ENCODE measurements around the gene SLC35A3. TPM values are rescaled to one million over a fixed set of nuclear protein-coding genes. Genes with fewer than 3 reads are reported as not detected.

The SLC35A3 gene
- total RNA-seq, 1 experiment from 2014 or later, result 22.9 TPM

DNA sequence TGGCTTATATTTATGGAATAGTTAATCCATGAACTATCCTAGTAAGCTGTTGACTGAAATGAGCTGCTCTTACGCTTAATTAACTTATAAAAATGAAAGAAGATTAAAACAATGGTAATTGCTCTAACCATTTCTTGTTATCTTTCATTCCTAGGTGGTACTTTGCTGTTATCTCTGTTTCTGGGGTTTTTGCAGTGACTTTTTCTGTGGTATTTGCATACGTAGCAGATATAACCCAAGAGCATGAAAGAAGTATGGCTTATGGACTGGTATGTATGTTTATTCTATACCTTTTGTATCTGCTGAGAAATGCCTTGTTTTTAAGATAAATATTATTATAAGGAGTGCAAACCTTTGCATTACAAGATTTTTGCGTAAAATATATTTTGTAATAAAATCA lies 91.9 kb downstream of the SLC35A3 start:
- Histone ChIP-seq H3K27ac (no peak overlapping the region), H2AFZ (no peak overlapping the region), H3K4me1 (replicated peaks; ENCODE audit: insufficient read depth) (no peaks in the 10 kb centered on the region), H4K20me1 (ENCODE audit: insufficient read depth) (0 out of 2 replicates have a peak, but pooled peaks cover 7% of the 10 kb centered on the region), H3K36me3 (ENCODE audit: low read depth) (peaks cover 33% of the 10 kb centered on the region; the same call in 1 of the 2 replicates), H3K79me2 (ENCODE audit: low read depth) (peaks cover 14% of the 10 kb centered on the region; the same call in 1 of the 2 replicates), H3K9me3 (ENCODE audit: insufficient read depth, low read depth) (no peaks in the 10 kb centered on the region), H3K27me3 (ENCODE audit: insufficient read depth, low read depth) (no peaks in the 10 kb centered on the region), H3K4me3 (no peak overlapping the region), H3K4me2 (no peak overlapping the region), H3F3A (ENCODE audit: insufficient read depth, low read depth) (0 out of 2 replicates have a peak, but pooled peaks cover 4% of the 10 kb centered on the region), H3K9me2 (ENCODE audit: insufficient read depth) (no peaks in the 10 kb centered on the region)
- POLR2A ChIA-PET (ENCODE audit: unreplicated experiment), result interaction anchor here (0.6 kb wide), 1 partner anchor 10 kb away, joined by 5 read pairs; no protein-coding TSS in a partner anchor
- BruUV-seq (replicated peaks), result no TSS peak
- intact Hi-C loops (cut with micrococcal nuclease; ENCODE audit: unreplicated experiment), result no loop called here
- CTCF ChIA-PET, result no interaction called here
- TF ChIP-seq, protein P1, sequence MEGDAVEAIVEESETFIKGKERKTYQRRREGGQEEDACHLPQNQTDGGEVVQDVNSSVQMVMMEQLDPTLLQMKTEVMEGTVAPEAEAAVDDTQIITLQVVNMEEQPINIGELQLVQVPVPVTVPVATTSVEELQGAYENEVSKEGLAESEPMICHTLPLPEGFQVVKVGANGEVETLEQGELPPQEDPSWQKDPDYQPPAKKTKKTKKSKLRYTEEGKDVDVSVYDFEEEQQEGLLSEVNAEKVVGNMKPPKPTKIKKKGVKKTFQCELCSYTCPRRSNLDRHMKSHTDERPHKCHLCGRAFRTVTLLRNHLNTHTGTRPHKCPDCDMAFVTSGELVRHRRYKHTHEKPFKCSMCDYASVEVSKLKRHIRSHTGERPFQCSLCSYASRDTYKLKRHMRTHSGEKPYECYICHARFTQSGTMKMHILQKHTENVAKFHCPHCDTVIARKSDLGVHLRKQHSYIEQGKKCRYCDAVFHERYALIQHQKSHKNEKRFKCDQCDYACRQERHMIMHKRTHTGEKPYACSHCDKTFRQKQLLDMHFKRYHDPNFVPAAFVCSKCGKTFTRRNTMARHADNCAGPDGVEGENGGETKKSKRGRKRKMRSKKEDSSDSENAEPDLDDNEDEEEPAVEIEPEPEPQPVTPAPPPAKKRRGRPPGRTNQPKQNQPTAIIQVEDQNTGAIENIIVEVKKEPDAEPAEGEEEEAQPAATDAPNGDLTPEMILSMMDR (conservative IDR thresholded peaks at IDR 0.05), result no peak
- no peak for TF ChIP-seq EZH2 (IDR thresholded peaks at IDR 0.05; ENCODE audit: low read depth)
- DNase-seq, result no peak

DNA sequence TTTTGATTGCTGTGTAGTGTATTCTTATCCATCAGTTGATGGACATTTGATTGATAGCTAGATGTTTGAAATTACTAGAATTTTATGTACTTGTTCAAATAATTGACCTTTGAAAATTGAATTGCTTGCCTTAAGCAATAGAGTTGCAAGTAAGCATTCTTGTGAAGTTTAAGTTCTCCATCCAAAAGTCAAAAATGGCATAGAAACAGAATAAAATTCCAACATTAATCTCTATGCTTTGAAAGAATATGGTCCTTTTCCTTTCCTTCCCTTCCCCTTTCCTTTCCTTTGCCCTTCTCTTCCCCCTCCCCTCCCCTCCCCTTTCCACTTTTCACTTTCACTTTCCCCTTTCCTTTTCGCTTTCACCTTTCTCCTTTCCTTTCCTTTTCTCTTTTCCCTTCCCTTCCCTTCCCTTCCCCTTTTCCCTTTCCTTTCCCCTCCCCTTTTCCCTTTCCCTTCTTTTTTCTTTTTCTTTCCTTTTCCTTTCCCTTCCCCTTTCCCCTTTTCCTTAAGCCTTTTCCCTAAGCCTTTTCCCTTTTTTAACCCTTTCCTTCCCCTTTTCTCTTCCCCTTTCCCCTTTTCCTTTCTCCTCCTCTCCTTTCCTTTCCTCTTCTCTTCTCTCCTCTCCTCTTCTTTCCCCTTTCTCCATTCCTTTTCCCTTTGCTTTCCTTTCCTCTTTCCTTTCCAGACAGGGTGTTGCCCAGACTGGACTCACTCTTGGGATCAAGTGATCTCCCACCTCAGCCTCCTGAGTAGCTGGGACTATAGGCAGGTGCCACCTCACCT lies 95.6 kb downstream of the SLC35A3 start:
- no peaks in the 10 kb centered on the region for H3K9me2 ChIP-seq (ENCODE audit: insufficient read depth)
- no peaks in the 10 kb centered on the region for H3K9me3 ChIP-seq (ENCODE audit: insufficient read depth, low read depth)
- no peak overlapping the region for H2AFZ ChIP-seq
- intact Hi-C loops (cut with micrococcal nuclease; ENCODE audit: unreplicated experiment), result no loop called here
- H3K79me2 ChIP-seq (ENCODE audit: low read depth), result no peaks in the 10 kb centered on the region
- no peaks in the 10 kb centered on the region for H3K4me1 ChIP-seq (replicated peaks; ENCODE audit: insufficient read depth)
- H4K20me1 ChIP-seq (ENCODE audit: insufficient read depth), result peaks cover 5% of the 10 kb centered on the region; the same call in 1 of the 2 replicates
- ChIA-PET POLR2A (ENCODE audit: unreplicated experiment) (interaction anchor here (0.7 kb wide), 1 partner anchor 41 kb away, joined by 3 read pairs; no protein-coding TSS in a partner anchor), CTCF (no interaction called here)
- H3K36me3 ChIP-seq (ENCODE audit: low read depth), result peaks cover 32% of the 10 kb centered on the region
- no peak overlapping the region for H3K4me3 ChIP-seq
- DNase-seq, result no peak
- H3K4me2 ChIP-seq, result no peak overlapping the region
- 0 out of 2 replicates have a peak, but pooled peaks cover 4% of the 10 kb centered on the region for H3F3A ChIP-seq (ENCODE audit: insufficient read depth, low read depth)
- no TSS peak for BruUV-seq (replicated peaks)
- no peak for TF ChIP-seq EZH2 (IDR thresholded peaks at IDR 0.05; ENCODE audit: low read depth)
- TF ChIP-seq, protein P1 (conservative IDR thresholded peaks at IDR 0.05), result no peak
- no peak overlapping the region for H3K27ac ChIP-seq
- H3K27me3 ChIP-seq (ENCODE audit: insufficient read depth, low read depth), result no peaks in the 10 kb centered on the region

DNA sequence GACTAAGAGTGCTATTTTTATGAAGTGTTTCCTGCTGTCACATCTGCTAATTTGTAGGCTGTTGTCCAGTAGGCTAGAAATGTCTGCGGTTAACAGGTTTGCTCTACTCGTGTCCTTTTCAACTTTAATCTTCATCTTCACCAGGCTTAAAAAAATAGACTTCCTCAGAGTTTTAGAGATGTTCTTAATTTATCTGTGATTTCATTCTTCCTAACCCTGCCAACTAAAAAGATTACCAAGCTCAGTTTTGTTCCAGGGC lies 96.1 kb downstream of the SLC35A3 start:
- Histone ChIP-seq H3K4me2 (no peak overlapping the region), H3K27me3 (ENCODE audit: insufficient read depth, low read depth) (no peaks in the 10 kb centered on the region), H3K27ac (no peak overlapping the region), H2AFZ (no peak overlapping the region), H3F3A (ENCODE audit: insufficient read depth, low read depth) (0 out of 2 replicates have a peak, but pooled peaks cover under 1% of the 10 kb centered on the region), H3K4me1 (replicated peaks; ENCODE audit: insufficient read depth) (no peaks in the 10 kb centered on the region), H3K9me3 (ENCODE audit: insufficient read depth, low read depth) (no peaks in the 10 kb centered on the region), H3K36me3 (ENCODE audit: low read depth) (peaks cover 28% of the 10 kb centered on the region), H3K4me3 (no peak overlapping the region), H3K79me2 (ENCODE audit: low read depth) (no peaks in the 10 kb centered on the region), H3K9me2 (ENCODE audit: insufficient read depth) (no peaks in the 10 kb centered on the region), H4K20me1 (ENCODE audit: insufficient read depth) (peaks cover 10% of the 10 kb centered on the region; the same call in 1 of the 2 replicates)
- BruUV-seq (replicated peaks), result no TSS peak
- ChIA-PET POLR2A (ENCODE audit: unreplicated experiment) (interaction anchor here (0.7 kb wide), 1 partner anchor 41 kb away, joined by 3 read pairs; no protein-coding TSS in a partner anchor), CTCF (no interaction called here)
- DNase-seq, result no peak
- intact Hi-C loops (cut with micrococcal nuclease; ENCODE audit: unreplicated experiment), result no loop called here
- TF ChIP-seq, protein P1 (conservative IDR thresholded peaks at IDR 0.05), result no peak
- no peak for TF ChIP-seq EZH2 (IDR thresholded peaks at IDR 0.05; ENCODE audit: low read depth)
